A549 (cell line): ENCODE data around the gene KCNQ5.

ENCODE experiments used
- CBX8 ChIP-seq: fragments of 200-600 bp; sonication (generic); IDR thresholded peaks from 2 replicates; pipeline ENCODE4 v1.6.1; 2016
- CEBPB ChIP-seq, 2 experiments: fragments of >200 bp in 1 of 2; sonication (Bioruptor Twin) in 1 of 2; formaldehyde crosslinking in 1 of 2; IDR thresholded peaks; 2 replicates each; pipeline ENCODE4 v1.6.1; 2012 to 2016
- CHD2 ChIP-seq: fragments of 150-350 bp; IDR thresholded peaks from 2 replicates; pipeline ENCODE4 v1.6.1; 2014; ENCODE audit warnings: low read length; ENCODE audit not compliant: partially characterized antibody
- EP300 ChIP-seq, 2 experiments: fragments of >200 bp; sonication (Bioruptor Twin); formaldehyde crosslinking; IDR thresholded peaks; 2 replicates in 1 of 2; 3 replicates in 1 of 2; pipeline ENCODE4 v1.6.1; 2016 to 2017
- POLR2A ChIP-seq: IDR thresholded peaks from 2 replicates; pipeline ENCODE4 v1.6.1; 2012; ENCODE audit warnings: mild to moderate bottlenecking, low read length
- RFX5 ChIP-seq: fragments of 450-650 bp; IDR thresholded peaks from 2 replicates; pipeline ENCODE4 v1.7.1; 2014; ENCODE audit warnings: antibody characterized with exemption, mild to moderate bottlenecking, moderate library complexity
- SMC3 ChIP-seq: fragments of >200 bp; sonication (Bioruptor Twin); formaldehyde crosslinking; IDR thresholded peaks from 3 replicates; pipeline ENCODE4 v1.6.1; 2018; ENCODE audit warnings: inconsistent platforms
- TF ChIP-seq, protein P1 (sequence below): fragments of >200 bp; sonication (Bioruptor Twin); formaldehyde crosslinking; IDR thresholded peaks from 3 replicates; pipeline ENCODE4 v1.5.1; 2016
- TF ChIP-seq, protein P2 (sequence below): IDR thresholded peaks from 2 replicates; pipeline ENCODE4 v1.6.1; 2012; ENCODE audit warnings: low read depth, borderline replicate concordance
- TF ChIP-seq, protein P3 (sequence below): IDR thresholded peaks from 2 replicates; pipeline ENCODE4 v1.6.1; 2012
- TF ChIP-seq, protein P4 (sequence below): fragments of 250-450 bp; sonication (Bioruptor Pico); IDR thresholded peaks from 2 replicates; pipeline ENCODE4 v1.5.0; 2021; ENCODE audit warnings: mild to moderate bottlenecking, moderate library complexity, borderline replicate concordance

DNA sequence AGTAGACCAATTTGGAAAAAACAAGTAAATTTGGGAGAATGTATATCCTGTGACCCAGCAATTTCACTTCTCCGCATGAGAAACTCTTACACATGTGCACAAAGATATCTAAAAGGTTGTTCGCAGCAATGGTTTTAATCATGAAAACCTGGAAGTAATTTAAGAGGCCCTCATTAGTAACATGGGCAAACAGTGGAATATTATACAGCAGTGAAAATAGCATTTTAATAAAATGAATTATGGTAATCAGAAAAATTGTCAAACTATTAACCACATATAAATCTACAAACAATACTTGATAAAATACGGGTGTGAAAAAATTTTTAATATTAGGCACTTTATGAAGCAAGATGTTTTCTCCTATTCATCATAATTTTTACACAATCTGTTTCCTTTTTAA lies 74.2 kb downstream of the KCNQ5 start:
- TF ChIP-seq, protein P1, sequence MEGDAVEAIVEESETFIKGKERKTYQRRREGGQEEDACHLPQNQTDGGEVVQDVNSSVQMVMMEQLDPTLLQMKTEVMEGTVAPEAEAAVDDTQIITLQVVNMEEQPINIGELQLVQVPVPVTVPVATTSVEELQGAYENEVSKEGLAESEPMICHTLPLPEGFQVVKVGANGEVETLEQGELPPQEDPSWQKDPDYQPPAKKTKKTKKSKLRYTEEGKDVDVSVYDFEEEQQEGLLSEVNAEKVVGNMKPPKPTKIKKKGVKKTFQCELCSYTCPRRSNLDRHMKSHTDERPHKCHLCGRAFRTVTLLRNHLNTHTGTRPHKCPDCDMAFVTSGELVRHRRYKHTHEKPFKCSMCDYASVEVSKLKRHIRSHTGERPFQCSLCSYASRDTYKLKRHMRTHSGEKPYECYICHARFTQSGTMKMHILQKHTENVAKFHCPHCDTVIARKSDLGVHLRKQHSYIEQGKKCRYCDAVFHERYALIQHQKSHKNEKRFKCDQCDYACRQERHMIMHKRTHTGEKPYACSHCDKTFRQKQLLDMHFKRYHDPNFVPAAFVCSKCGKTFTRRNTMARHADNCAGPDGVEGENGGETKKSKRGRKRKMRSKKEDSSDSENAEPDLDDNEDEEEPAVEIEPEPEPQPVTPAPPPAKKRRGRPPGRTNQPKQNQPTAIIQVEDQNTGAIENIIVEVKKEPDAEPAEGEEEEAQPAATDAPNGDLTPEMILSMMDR, result no peak
- TF ChIP-seq CEBPB (IDR thresholded peaks at IDR 0.05), result no peak
- TF ChIP-seq SMC3, result no peak
- TF ChIP-seq RFX5, result no peak
- TF ChIP-seq EP300 (IDR thresholded peaks at IDR 0.05), result no peak
- TF ChIP-seq, protein P2, sequence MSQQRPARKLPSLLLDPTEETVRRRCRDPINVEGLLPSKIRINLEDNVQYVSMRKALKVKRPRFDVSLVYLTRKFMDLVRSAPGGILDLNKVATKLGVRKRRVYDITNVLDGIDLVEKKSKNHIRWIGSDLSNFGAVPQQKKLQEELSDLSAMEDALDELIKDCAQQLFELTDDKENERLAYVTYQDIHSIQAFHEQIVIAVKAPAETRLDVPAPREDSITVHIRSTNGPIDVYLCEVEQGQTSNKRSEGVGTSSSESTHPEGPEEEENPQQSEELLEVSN, result no peak
- TF ChIP-seq, protein P3, sequence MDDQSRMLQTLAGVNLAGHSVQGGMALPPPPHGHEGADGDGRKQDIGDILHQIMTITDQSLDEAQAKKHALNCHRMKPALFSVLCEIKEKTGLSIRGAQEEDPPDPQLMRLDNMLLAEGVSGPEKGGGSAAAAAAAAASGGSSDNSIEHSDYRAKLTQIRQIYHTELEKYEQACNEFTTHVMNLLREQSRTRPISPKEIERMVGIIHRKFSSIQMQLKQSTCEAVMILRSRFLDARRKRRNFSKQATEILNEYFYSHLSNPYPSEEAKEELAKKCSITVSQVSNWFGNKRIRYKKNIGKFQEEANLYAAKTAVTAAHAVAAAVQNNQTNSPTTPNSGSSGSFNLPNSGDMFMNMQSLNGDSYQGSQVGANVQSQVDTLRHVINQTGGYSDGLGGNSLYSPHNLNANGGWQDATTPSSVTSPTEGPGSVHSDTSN, result no peak
- TF ChIP-seq, protein P4, sequence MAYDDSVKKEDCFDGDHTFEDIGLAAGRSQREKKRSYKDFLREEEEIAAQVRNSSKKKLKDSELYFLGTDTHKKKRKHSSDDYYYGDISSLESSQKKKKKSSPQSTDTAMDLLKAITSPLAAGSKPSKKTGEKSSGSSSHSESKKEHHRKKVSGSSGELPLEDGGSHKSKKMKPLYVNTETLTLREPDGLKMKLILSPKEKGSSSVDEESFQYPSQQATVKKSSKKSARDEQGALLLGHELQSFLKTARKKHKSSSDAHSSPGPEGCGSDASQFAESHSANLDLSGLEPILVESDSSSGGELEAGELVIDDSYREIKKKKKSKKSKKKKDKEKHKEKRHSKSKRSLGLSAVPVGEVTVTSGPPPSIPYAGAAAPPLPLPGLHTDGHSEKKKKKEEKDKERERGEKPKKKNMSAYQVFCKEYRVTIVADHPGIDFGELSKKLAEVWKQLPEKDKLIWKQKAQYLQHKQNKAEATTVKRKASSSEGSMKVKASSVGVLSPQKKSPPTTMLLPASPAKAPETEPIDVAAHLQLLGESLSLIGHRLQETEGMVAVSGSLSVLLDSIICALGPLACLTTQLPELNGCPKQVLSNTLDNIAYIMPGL, result no peak
- TF ChIP-seq CBX8, result no peak
- TF ChIP-seq CHD2, result no peak
- no peak for TF ChIP-seq POLR2A
